NCI-H1048 (cell line): ENCODE results near the gene FAM228B.
"Not testable (repeated sequence)": the region's sequence is repeated elsewhere in the genome, so short reads cannot be mapped to it uniquely, and the experiment has no call there.

Source experiments
- DNase-seq: peaks from one replicate; lab custom pipeline; 2025; lab: John Stamatoyannopoulos, UW

Gene FAM228B

DNA sequence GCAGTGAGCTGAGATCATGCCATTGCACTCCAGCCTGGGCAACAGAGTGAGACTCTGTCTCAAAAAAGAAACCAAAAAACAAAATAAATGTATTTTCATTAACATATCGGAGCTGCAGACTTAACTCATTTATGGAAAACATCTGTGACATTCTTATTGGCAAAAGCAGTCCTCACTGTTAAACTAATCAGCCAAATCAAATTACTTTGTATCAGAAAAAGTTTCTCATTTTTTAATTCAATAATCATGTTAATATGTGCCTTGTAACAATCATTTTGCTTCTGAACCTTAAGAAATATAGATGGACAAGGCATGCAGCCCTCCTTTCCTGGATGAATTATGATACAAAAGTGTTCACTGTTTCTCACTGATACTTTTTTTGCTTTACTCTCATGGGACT lies 20.6 kb upstream of the FAM228B start:
- DNase-seq = no peak

DNA sequence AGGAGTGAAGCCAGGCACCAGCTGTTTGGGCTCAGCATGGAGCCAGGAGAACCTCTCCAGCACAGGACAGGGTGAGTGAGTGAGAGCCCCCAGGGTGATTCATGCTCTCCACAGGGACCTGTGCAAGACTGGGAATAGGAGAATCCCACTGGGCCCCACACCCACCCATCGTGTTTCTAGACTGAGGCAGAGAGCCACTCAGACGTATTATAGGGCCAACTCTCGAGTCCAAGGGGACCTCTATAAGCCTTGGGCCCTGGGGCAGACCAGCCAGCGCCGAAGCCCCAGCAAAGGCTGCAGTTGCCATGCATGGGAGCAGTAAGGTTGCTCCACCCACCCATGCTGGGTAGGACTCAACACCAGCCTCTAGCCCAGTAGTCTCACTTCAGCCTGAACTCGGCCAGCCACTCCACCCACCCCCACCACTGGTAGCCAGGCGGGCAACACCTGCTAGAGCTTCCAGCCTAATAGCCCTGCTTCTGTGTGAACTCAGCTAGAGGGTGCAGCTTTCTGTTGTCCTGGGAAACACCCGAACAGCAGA lies 19.1 kb upstream of the FAM228B start:
- no peak for DNase-seq

DNA sequence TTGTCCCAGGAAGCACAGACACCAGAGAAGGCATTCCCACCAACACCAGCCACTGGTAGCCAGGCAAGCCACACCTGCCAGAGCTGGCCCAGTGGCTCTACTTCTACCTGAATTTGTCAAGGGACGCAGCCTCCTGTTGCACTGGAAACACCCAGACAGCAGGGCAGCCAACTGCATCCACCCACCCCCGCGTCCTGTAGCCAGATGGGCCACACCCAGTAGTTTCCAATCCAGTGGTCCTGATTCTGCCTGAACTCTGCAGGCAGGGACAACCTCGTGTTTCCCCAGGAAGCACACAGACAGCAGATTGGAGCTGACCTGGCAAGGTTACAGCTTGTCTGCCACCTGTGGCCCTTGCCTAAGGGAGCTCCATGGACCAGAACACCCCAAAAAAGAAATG lies 18.4 kb upstream of the FAM228B start:
- no peak for DNase-seq

DNA sequence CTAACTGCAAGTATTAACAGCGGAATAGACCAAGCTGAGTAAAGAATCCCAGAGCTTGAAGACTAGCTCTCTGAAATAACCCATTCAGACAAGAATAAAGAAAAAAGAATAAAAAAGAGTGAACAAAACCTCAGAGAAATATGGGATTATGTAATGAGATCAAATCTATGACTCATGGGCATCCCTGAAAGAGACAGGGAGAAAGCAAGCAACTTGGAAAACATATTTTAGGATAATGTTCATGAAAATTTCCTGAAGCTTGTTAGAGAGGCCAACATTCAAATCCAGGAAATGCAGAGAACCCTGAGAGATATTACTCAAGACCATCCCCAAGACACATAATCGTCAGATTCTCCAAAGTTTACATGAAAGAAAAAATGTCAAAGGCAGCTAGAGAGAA lies 17.5 kb upstream of the FAM228B start:
- DNase-seq = no peak

DNA sequence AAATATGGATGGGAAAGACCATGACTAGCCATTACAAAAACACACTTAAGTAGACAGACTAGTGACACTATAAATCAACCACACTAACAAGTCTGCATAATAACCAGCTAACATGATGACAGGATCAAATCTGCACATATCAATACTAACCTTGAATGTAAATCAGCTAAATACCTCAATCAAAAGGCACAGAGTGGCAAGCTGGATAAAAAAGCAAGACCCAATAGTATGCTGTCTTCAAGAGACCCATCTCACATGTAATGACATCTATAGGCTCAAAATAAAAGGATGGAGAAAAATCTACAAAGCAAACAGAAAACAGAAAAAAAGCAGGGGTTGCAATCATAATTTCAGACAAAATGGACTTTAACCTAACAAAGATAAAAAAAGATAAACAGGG lies 16.5 kb upstream of the FAM228B start:
- no peak for DNase-seq

DNA sequence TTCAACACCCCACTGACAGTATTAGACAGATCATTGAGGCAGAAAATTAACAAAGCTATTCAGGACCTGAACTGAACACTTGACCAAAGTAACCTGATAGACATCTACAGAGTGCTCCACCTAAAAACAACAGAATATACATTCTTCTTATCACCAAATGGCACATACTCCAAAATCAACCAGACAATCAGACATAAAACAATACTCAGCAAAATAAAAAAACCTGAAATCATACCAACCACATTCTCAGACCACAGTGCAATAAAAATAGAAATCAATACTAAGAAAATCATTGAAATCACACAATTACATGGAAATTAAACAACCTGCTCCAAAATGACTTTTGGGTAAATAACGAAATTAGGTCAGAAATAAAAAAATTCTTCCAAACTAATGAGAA lies 15.9 kb upstream of the FAM228B start:
- no peak for DNase-seq

DNA sequence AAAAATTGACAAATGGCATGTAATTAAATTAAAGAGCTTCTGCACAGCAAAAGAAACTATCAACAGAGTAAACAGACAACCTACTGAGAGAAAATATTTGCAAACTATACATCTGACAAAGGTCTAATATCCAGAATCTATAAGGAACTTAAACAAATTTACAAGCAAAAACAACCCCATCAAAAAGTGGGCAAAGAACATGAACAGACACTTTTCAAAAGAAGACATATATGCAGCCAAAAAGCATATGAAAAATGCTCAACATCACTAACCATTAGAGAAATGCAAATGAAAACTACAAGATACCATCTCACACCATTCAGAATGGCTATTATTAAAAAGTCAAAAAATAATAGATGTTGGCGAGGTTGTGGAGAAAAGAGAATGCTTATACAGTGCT lies 13.8 kb upstream of the FAM228B start:
- DNase-seq = not testable (repeated sequence)

DNA sequence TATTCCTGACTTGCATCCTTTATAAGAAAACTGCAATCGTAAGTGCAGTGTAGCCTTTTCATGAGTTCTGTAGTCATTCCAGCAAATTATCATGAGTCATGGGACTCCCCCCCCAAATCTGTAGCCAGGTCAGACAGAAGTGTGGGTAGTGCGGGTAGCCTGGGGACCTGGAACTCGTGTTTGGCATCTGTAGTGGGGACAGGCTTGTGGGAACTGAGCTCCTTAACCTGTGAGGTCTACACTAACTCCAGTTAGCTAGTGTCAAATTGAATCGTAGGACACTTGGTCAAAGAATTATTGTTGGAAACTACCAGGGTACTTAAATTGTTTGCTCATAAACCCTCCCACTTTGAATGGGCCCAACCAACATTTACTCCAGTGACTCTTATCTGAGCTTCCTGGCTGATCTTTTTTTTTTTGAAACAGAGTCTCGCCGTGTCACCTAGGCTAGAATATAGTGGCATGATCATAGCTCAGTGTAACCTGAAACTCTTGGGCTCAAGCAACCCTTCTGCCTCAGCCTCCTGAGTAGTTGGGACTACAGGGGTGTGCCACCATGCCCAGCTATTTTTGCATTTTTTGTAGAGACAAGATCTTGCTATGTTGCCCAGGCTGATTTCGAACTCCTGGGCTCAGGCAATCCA lies 12.5 kb upstream of the FAM228B start:
- DNase-seq = no peak

DNA sequence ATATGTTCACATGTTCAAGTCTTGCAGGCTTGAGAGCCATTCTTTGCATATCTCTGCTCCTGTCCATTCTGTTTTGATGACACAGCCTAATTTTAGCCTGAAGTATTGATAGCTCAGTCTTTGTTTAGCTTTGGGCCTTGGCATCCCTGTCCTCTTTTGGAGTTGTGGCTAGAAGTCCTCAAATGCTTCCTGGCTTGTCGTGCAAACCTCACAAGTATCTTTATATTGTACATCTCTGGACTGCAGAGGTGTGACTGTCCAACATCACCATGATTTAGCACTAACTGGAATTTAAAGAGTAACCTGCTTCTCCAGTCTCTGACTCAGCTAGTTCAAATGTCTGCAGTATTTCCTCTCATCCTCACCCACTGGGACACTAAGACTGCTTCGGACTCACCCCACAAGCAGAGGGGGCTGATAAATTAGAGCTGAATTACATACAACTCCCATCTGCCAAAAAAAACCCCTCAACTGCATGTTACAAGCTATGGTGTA lies 11.8 kb upstream of the FAM228B start:
- DNase-seq = no peak

DNA sequence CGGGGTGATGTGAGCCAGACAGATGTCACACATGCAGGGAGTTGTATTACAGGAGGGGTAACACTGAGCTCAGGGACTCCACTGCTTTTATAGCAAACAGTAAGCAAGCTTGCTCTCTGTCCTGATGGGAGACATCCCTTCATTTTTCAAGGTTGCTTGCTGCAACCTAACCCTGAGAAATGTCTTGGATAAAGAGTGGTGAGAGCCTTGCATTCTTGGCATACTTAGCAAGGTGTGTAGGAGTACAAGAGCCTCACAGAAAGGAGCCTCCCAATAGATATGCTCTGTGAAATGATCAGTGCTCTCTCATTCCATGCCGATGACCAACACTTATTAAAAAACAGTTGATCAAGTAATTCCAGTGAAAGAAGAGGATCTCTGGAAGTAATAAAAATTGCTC lies 8.2 kb upstream of the FAM228B start:
- no peak for DNase-seq

DNA sequence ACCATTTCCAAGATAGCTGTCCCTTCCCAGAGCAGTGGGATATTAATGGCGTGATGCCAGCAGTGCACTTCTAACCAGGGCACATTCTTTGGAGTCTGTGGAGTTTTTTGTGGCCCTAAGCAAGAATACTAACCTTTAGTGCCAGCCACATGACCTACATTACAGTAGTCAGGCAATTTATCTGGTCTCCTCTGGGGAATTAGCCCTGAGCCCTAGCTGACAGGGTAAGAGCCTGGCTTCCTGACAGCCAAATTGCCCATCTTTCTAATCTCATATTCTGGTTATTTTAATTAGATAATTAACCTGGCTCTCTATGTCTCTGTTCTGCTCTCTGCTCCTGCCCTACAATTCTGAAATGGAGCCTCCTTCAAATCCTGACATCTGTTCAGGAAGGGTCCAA lies 5.4 kb upstream of the FAM228B start:
- no peak for DNase-seq

DNA sequence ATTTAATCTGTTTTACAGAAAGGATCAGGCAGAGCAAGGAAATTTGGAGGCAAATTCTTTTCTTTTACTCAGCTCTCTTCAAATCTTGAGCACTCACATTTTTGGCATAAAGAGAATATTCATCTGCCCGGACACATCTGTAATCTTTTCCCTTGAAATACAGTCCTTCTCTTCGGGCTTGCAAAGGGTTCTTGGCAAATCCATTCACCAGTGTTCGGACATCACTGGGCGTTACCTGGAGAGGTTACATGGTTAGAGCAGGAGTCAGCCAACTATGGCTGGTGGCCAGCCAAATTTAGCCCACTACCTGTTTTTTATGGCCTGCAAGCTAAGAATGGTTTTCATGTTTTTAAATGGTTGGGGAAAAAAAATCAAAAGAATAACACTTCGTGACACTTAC lies 2.2 kb upstream of the FAM228B start:
- DNase-seq = no peak

DNA sequence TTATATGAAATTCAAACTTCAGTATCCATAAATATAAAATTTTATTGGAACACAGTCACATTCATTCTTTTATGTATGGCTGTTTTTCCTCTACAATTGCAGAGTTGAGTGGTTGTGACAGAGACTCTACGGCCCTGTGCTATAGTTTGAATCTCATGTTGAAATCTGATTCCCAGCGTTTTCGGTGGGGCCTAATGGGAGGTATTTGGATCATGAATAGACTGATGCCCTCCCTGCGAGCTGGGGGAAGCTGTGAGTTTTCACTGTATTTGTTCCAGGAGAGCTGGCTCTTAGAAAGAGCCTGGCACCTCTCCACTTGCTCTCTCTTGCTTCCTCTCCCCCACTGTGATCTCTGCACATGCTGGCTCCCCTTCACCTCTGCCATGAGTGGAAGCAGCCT lies 1.8 kb upstream of the FAM228B start:
- no peak for DNase-seq

DNA sequence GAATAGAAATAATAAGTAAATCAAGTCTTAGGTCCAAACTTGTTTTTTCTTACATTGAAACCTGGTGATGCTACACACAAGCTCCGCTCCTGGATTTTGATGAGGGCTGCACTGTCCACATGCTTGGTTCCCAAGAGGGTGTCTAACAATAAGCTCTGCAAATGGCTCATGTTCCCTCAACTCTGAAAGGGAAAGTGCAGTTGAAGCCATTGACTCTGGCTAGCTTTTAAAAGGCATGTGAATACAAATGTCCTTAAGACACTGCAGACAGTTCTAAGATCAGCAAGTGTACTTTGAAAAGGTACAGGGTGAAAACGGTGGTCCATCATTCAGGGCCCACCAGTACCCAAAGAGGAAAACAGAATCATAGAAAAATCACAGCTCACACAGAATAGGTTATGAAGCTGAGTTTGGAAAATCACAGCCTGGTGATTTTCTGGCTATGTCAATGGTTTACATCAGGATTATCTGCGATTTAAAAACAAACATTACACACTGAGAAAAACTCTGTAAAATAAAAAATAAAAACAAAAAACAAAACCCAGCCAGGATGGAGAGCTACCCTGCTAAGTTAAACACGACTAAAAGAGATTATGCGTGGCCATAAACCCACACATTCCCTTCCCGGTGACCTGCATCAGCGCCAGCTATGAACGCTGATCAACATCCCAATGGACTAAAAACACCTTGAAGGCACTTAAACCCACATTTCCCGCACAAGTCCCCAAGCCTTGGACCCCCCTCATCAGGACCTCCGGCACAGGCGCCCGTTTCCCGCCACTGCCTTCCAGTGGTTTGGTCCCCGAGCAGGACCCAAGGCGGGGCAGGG lies 689 bp upstream of the FAM228B start:
- no peak for DNase-seq

DNA sequence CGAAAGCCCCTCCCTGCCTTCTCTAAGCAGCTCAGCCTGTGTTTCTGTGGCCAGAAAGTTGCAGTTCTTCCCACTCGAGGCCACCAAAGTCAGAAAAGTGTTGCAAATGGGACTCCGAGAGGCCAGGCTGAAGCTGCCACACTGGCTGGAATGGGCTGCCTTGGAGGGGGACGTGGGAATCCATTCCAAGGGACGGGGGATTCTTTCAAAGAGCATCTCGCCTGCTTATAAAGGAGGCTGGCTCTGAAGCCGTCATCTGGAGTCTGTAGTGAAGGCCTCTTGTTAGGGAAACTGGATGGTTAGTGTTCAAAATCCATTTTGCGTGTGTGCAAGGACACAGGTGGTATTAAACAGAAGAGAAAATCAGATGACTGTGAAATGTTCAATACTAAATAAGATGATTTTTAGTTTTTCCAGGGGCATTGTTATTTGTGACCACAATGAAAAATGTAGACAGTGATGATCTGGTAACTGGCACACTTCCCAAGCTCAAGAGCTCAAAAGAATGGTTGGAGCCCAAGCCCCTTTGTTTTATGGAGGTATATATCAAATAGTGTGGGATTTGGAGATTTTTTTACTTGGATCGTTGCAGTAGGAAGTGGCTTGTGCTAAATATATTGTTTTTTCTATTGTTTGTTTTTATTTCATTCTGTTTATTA lies 782 bp downstream of the FAM228B start:
- DNase-seq = no peak

DNA sequence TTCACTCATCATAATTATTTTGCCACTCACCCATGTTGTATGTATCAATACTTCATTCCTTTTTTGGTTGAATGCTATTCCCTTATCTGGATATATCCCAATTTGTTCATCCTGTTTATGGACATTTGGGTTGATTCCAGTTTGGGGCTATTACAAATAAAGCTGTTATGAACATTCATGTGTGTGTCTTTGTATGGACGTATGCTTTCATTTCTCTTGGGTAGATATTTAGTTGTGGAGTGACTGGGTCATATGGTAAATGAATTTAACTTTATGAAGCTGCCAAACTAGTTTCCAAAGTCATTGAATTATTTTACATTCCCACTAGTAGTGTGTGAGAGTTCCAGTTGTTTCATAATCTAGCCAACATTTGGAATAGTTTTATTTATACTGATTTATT lies 2.7 kb downstream of the FAM228B start:
- no peak for DNase-seq

DNA sequence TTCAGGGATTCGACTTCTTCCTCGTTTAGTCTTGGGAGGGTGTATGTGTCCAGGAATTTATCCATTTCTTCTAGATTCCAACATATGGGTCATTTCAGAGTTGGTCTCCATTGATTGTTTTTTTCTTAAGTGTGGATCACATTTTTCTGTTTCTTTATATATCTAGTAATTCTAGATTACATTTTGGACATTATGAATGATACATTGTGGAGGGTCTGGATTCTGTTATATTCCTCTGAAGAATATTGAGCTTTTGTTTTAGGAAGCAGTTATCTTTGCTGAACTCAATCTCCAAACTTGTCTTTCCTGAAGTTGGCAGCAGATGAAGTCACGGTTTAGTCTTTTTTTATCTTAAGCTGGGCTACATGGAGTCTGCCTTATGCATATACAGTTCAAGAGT lies 9.3 kb downstream of the FAM228B start:
- DNase-seq = no peak

DNA sequence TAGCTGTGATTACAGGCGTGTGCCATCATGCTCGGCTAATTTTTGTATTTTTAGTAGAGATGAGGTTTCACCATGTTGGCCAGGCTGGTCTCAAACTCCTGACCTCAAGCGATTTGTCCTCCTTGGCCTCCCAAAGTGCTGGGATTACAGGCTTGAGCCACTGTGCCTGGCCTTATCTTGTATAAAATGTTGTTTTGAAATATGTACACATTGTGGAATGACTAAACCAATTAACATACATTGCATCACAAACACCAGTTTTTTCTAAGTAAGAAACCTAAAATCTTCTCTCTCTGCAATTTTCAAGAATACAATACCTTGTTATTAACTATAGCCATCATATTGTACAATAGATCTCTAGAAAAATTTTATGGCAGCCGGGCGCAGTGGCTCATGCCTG lies 17.0 kb downstream of the FAM228B start:
- DNase-seq = not testable (repeated sequence)

DNA sequence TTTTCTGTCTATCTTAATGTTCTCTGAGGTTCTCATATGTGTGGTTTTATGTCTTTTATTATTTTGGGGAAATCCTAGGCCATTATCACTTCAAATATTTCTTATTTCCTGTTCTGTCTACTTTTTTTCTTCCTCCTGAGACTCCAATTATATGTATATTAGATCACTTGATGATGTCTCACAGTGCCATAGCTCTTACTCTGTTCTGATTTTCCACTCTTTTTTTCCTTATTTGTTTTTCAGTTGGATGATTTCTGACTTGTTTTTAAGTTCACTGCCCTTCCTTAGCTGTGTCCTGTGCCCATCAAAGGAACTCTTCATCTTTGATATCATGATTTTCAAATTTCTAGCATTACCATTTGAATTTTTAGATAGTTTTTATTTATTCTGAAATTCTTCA lies 24.1 kb downstream of the FAM228B start:
- no peak for DNase-seq

DNA sequence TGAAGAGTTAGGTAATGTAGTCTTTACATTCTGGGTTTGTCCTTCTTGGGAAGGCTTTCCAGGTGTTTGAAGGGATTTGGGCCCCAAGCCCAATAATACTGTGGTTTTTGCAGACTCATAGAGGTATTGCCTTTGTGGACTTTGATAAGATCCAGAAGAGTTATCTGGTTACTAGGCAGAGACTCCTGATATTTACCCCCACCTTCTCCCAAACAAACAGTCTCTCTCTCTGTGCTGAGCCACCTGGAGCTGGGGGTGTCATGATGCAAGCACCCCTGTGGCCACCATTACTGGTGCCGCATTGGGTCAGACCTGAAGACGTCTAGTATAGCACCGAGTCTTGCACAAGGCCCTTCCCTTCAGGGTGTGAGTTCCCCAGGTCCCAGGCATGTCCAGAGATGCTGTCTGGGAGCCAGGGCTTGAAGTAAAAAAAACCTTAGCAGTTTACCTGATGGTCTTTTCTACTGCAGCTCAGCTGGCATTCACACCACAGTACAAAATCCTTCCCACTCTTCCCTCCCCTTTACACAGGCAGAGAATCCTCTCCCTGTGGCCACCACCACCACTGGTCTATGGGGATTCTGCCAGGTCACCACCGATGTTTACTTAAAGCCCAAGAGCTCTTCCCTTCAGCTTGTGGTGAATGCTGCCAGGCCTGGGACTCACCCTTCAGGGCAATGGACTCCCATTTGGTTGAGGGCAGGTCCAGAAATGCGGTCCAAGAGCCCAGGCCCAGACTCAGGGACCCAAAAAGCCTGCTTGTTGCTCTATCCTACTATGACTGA lies 29.3 kb downstream of the FAM228B start:
- DNase-seq = no peak

DNA sequence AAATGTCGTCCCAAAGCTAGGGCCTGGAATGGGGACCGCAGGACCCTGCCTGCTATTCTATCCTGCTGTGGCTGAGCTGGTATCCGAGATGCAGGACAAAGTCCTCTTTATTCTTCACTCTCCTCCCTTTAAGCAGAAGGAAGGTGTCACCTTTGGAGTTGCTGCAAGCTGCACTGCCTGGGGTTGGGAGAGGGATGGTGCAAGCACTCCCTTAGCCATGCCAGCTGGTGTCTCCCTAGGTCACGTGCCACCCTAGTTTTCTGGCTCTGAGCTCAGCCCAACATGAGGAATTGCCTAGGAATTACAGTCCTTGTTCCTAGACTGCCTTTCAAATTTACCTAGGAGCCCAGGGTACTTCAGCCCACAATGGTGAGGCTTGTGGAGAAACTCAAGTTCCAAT lies 30.2 kb downstream of the FAM228B start:
- no peak for DNase-seq

DNA sequence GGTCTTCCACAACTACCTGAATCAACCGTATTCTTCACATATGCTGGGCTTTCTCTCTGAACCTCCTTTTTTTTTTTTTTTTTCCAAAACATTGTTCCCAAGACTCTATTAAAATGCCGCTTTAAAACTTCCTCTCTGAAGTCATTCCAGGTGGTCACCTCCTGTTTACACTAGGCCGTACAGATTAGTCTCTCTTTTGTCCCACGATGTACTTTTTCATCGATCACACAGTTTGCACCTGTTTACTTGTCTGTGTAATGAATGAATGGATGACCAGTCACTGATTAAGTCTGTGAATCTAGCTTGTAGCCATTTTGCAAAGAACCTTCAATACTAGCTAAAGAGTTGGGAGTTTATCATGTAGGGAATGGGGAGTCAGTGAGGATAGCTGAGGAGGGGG lies 34.9 kb downstream of the FAM228B start:
- no peak for DNase-seq
